CD4-positive, alpha-beta T cell treated with Interleukin-6 at 100 ng/mL for 8 hours (primary cell): ENCODE data around the gene DCAKD.

ENCODE experiments used
- DNase-seq: peaks from one replicate; pipeline ENCODE4 v3.0.0-alpha.2; 2020; ENCODE audit warnings: mixed read lengths, low spot score

DCAKD gene

DNA sequence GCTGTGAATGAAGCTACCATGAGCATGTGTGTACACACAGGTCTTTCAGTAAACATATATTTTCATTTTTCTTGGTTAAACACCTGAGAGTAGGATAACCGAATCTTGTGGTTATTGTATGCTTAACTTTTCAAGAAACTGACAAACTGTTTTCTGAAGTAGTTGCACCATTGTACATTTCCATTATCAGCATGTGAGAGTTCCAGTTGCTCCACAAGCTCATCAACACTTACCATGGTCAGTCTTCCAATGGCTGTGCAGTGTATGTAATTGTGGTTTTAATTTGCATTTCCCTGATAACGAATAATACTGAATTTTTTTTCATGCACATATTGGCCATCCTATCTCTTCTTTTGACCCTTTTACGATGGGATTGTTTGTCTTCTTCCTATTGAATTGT, 52.0 kb downstream of the DCAKD start:
- no peak for DNase-seq

DNA sequence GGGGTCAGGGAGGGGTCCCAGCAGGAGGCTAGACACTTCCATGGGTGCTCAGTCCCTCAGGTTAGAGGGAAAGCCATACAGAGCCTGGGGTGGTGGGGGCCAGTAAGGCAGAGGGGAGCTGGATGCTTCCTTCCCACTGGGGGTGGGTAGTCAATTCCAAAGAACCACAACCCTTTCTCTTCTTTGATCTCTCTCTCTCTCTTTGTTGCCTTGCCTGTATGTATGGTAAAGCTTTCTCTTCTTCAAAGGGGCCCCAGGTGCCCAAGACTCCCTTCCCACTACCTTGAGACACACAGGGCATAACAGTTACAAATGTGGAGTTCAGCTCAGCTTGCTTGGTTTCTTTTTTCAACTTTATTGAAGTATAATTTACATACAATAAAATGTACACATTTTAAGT, 52.8 kb downstream of the DCAKD start:
- DNase-seq = no peak

DNA sequence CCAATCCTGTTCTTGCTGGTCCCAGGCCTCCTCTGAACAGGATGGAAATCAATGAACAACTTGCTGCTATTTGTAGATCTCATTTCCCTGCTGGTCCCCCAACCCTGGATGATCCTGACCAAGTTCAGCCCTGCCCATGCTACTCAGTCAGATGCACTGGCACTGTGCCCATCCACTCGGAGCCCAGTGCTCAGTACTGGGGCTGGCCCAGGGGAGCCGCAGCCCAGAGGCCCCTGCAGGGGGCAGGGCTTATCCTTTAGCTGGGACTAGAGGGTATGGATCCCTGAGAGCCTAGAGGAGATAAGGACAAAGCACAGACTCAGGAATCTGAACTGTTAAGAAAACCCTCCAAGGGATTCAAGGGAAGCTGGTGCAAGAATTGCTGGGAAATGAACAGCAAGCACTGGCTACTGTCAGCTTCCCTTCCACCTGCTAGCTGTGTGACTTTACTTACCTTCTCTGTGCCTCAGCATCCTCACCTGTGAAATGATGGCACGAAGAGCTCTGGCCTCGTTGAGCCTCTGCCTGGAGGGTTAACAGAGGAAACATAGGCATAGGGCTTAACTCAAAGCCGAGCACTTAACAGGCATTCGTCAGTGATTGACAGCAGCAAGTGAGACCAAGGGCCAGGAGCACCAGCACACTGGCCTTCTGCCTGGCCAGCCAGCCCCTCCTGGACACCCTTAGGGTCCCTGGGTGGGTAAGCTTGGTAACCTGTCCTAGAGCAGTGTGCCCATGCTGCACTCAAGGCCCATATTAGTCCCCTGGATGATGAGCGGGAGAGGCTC, 53.5 kb downstream of the DCAKD start:
- DNase-seq = no peak

DNA sequence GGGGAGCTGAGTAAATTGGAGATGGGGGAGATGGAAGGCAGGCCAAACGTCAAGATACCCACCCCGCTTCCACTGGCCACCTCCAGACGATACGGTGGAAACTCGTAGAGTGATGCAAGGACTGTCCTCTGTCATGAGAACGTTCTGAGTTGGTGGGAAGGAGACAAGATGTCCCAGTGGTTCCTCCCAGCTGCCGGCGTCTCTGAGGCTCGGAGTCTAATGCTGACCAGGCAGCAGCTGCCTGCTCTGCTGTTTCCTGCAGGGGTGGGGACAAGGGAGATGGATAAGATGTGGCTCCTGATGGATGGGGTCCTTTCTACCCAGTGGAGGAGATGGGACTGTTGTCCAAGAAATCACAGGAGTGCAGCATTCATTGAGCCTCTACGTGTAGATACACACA, 55.1 kb downstream of the DCAKD start:
- no peak for DNase-seq

DNA sequence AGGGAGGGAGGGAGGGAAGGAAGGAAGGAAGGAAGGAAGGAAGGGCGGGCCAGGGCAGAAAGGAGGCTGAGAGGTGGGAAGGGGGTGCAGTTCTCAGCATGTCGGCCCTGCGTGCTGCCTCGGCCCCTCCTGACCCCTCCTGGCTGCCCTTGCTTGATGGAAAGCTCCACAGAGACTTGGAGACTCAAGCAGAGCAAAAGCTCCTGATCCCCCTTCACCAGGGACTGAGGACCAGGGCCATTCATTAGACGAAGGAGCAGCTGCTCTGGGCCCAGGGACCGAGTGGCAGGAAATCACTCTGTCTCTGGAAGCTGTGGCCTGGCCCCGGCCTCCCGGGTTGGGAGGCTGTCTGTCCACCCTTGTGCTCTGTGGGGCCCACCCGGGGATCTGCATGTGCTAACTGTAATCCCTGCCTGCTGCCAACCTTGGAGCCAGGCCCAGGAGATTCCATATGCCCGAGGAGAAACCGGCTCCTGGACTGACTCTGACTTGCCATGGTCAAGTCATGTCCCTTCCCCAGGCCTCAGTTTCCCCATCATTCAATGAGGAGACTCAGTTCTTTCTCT, 55.9 kb downstream of the DCAKD start:
- DNase-seq = no peak

DNA sequence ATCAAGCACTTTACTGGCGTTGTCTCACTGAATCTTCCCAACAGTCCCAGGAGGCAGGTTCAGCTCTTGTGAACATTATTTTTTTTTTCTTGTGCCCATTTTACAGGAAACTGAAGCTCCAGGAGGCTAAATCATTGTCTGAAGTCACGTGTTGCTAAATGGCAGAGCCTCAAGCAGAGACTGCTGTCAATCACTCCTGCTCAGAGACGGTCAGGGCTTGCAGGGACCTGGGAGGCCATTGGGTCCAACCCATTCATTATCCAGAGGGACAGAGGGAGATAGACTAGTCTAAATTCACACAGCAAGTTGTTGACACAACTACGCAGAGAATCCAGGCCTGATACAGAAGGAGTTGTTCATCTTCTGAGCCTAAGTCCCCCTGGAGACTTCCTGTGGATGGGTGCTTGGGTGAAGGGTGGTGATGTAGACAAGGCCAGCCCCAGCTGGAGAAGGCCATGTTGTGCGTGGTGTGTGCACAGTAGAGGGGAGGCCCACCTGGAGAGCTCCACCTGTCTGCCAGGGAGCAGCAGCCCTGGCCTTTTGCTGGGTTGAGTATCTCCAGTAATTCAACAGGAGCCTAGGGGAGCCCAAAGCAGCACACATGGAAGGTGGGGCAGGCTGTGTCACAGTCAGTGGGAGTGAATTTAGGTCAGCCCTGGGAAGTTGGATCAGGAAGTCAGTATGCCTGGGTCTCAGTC, 59.0 kb downstream of the DCAKD start:
- no peak for DNase-seq

DNA sequence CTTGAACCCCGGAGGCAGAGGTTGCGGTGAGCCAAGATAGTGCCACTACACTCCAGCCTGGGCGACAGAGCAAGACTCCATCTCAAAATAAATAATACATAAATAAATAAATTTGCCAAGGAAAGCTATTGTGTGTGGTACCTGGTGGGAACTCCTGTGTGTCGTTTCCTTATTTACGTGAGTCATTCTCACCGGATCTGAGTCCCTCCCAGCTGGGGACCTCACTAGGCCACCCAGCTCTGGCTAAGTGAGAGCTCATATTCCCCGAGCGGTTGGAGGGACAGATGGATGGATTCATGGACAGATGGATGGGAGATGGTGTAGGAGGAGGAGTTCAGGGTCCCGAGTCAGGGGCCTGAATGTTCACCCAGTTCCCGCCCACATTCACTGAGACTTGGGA, 60.4 kb downstream of the DCAKD start:
- DNase-seq = no peak

DNA sequence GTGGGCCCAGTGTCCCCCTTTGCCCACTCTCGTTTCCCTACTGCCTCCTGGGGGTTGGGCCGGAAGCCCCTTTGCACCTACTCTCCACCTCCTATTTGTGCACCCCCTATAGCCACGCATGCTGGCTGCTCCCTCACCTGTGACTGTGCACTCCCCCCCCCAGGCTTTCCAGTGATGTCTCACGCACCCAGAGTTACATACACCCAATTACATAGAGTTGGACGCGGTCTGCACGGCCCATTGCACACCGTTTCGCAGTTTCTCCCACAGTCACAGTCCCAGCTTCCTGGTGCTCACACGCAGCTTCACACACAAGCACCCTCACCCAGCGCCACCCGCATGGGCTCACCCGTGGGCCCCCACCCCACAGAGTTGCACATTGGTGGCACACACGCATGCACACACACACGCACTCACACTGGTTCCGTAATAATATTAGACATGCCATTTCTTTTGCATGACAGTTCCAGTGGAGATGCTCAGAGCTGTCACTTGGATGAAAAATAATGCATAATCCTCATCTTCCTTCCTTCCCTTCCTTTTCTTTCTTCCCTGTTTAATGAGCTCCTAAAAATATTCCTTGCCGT, 61.8 kb downstream of the DCAKD start:
- DNase-seq = no peak

DNA sequence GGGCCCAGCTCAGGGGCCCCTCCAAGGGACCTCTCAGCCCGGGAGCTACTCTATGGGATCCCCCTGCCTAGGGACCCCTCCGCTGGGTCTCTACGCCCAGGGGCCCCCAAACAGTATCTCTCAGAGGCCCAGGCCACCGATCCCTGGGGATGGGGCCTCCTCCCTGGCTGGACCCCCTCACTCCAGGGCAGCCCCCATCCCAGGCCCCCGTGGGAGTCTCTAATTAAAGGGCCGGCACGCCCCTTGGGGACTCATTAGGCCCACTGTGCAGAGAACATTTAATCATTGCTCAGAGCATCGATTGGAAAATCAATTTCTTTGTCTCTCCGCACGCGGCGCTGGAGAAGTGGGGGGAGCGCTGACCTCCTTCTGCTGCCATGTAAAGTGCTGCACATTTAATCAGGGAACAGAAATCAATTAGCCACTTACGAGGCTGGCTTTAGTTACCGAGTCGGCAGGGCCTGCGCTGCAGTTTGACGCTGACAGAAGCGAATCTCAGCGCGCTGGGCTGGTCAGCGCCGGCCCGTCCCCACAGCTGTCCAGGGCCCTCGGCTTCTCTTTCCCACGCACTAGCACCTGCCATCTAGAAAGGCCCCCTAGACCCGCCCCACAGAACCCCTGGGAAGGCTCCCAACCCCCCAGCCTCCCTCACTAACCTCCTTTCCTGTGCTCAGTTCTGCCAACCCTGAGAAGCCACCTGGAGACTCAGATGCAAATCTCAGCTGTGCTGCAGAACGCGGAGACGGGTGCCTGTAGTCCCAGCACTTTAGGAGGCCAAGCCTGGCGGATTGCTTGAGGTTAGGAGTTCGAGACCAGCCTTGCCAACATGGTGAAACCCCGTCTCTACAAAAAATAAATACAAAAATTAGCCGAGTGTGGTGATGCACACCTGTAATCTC, 63.1 kb downstream of the DCAKD start:
- DNase-seq = no peak

DNA sequence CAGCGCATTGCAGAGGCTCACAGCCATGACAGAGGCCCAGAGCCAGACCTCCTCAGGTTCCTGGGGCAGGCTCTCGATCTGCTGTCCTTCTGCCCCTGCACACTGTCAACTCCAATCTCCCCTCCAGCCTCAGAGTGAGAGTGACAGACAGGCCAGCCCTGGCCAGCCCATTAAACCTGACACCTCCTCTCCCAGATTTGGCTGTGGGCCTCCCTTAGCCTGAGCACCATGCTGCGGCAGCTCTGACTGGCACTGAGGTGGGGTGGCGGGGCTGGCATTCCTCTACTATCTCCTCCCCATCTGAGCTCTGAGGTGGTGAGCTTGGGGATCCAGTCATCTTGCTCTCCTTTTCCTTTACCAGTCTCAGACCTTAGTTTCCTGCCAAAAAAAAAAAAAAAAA, 67.9 kb downstream of the DCAKD start:
- no peak for DNase-seq

DNA sequence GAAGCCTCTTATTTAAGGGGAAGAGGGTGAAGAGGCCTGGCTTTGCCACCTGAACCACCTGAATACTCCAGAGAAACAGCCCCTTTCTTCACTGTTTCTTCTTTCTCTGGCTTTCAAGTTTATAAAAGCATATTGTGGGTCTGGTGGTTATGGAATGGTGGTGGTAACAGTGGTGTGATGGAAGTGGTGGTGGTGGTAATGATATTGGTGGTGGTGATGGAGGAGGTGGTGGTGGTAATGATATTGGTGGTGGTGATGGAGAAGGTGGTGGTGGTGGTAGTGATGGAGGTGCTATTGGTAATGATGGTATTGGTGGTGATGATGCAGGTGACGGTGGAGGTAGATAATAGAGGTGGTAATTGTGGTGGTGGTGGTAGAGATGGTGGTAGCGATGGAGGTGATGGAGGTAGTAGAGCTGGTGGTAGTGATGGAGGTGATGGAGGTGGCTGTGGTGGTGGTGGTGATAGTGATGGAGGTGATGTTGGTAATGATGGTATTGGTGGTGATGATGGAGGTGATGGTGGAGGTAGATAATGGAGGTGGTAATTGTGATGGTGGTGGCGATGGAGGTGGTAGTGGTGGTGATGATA, 69.2 kb downstream of the DCAKD start:
- no peak for DNase-seq

DNA sequence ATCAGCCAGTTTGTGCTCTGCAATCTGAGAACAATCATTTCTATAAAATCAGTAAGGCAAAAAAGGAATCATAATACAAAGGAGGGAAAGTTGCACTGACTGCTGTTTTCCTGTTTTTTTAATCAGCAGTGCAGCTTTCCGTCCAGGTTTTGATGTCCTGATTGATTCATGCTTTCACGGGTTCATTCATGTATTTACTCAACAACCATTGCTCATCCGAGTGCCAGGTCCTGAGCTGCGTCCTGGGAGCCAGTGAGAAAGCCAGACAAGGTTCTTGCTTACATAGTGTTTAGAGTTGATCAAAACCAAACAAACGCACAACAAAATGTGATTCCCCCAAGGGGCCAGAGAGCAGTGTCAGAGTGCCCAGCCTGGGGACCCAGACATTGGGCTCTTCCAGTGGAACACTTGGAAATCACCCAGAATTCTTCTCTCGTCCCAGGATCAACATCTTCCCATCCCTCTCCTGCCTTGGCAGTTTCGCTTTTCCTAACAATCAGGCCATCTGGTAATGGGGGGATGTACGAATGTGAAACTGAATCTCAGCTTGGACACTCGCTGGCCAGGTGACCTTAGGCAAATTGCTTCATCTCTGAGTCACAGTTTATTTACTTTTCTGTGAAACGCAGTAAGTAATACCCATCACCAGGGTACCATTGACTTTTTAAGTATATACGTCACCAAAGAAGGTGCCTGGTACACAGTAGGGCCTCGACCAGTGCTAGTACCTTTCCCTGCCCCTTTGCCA, 70.0 kb downstream of the DCAKD start:
- no peak for DNase-seq

DNA sequence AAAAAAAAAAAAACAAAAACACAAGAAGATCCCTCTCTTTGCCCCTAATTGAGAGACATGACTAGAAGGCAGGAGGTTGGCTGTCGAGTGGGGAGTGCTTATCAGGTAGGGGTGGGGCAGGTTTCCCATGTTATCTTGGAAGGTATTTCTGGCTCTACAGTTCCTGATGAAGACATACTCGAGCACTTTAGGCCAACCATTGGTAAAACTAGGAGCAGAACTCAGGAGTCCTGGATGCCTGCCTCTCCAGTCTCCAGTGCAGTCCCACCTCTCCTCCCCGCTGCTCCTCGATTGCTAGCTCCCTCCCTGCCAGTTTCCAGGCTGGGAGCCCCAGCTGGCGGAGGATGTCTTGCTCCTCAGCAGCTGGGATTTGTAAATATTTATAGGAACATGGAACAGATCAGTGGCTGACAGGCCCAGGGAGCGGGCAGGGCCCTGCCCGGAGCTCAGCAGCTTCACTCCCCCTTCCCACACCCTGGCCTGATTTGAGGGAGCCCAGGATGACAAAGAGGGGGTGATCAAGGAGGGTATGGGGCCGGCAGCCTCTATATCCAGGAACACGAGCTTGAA, 71.9 kb downstream of the DCAKD start:
- DNase-seq = no peak

DNA sequence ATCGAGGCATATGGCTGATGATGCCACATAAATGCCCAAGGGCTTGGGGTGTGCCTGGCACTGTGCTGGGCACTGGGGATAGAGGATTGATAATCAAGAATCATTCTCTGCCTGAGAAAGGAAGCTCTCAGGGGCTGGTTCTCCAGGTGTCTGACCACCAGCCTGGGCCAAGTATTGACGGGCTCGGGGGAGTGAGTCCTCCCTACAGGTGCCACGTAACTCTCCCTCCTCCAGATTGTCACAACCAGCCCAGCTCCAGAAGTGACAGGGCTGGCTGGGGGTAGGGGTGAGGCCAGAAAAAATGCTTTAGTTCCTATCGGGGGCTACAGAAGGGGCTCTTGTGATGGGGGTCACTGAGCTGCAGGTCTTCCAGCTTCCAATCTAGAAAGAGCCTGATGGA, 72.6 kb downstream of the DCAKD start:
- no peak for DNase-seq

DNA sequence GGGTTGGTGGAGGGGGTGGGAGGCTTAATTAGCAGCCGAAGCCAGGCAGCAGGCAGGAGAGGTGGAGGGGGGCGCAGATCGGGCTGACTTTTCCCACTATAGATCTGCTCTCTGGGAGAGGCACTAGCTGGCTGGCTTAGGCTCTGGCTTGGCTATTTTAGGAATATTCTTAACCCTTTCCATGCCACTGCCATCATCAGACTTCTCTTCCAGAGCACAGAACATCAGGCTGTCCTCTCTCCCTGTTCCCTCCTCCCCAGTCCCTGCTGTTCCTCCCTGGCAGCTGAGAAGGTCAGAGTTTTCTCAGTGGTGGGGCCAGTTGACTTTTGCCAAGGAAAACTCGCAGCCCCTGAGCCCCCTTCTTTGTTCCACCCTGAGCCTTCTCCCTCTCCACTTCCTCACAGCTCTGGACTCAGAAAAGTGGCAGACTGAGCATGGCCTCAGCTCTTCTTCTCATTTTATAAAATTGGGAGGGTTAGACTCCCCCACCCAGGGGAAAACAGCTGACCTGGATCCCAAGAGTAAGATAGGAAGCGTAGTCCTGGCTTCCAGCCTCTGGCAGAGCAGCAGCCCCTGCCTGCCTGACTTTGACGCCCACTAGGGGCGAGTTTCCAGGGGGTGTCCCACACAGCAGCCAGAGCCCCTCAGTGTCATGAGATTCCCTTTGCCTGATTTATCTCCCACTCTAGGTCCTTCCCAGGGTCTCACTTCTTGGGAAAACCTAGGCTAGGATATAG, 73.5 kb downstream of the DCAKD start:
- no peak for DNase-seq

DNA sequence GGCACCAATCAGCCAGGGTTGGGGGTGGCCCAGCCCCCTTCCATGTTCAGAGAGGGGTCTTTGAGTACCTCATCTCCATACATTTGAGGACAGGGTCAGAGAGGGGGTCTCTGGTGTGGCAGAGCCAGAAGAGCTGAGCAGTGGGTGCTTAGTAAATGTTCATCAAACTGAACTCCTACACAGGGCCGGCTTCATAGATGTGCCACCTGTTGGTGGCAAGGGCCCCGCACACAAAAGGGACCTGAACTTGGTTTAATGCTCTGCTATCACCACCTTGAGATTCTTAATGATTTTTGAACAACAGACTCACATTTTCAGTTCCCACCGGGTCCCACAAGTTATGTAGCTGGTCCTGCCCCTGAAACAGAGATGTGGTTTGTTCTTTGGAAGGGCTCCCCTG, 74.4 kb downstream of the DCAKD start:
- DNase-seq = no peak

DNA sequence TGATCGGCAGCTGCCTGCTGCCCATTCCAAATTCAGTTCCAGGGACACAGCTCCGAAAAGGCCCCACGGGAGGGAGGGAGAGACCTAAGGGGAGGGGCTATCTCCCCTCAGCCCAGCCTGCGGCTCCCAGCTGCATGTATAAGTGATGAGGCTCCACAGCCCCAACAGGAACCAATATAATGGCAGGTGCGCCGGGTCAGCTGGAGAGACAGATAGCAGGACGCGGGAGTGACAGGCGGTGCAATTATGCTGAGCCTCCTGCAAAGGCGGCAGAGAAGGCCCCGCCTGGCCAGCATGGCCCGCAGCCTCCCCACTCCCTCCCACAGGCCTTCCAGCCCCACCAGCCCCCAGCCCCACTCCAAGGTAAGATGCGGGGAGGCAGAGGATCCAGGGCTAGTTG, 75.2 kb downstream of the DCAKD start:
- no peak for DNase-seq
